22Rv1 (cell line): ENCODE results near the gene COL4A2.

ENCODE experiments used
- CTCF ChIP-seq: fragments of 450-650 bp; IDR thresholded peaks from 2 replicates; pipeline ENCODE4 v1.5.1; 2017; ENCODE audit warnings: mild to moderate bottlenecking
- ZFX ChIP-seq: fragments of 450-650 bp; IDR thresholded peaks from 2 replicates; pipeline ENCODE4 v1.6.1; 2017; ENCODE audit warnings: antibody characterized with exemption, borderline replicate concordance

GRCh38 chr13:110419946-110420345 is 112.9 kb downstream of the COL4A2 start:
- TF ChIP-seq CTCF (no peak), ZFX (no peak)
